ENCODE results near the gene MYO1E. TPM values are rescaled to one million over a fixed set of nuclear protein-coding genes. Genes with fewer than 3 reads are reported as not detected.

The MYO1E gene
- polyA plus RNA-seq, 1 donor from 2014 or later: 0.38 TPM

DNA sequence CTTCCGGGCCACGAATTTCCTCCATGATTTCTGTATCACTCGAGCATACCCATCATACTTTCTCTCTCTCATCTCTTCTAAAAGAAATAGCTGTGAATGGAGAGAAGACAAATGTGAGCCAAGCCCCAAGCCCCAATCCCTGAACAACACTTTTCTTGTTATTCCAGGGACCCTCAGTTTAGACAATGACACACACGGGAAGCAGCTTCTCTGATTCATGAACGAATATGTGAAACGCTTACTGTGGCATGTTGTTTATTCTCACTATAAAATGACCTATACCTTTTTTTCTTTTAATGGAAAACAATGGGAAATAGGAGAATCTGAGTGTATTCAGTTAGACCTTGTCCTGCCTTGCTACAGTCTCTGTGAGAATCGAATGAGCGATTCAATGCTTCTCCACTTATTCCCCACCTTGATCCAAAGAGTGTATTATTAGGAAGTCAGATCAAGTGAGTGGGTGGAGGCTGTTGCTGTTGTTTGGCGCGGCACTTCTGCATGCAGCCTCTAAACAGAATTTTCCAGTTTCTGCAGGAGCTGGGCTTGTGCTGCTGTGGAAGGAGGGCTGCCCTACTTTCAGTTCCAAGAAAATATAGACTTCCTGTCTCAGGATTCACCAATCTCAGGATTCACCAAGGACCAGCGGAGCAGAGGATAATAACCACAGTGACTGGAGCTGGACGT lies 198.4 kb downstream of the MYO1E start:
- H3F3A ChIP-seq (ENCODE audit: insufficient read depth, low read length, poor library complexity, severe bottlenecking): no peaks in the 10 kb centered on the region
- H3K27me3 ChIP-seq (ENCODE audit: insufficient read depth, low read depth, low read length): no peaks in the 10 kb centered on the region
- H4K20me1 ChIP-seq (ENCODE audit: insufficient read depth): no peaks in the 10 kb centered on the region
- TF ChIP-seq, protein P1, sequence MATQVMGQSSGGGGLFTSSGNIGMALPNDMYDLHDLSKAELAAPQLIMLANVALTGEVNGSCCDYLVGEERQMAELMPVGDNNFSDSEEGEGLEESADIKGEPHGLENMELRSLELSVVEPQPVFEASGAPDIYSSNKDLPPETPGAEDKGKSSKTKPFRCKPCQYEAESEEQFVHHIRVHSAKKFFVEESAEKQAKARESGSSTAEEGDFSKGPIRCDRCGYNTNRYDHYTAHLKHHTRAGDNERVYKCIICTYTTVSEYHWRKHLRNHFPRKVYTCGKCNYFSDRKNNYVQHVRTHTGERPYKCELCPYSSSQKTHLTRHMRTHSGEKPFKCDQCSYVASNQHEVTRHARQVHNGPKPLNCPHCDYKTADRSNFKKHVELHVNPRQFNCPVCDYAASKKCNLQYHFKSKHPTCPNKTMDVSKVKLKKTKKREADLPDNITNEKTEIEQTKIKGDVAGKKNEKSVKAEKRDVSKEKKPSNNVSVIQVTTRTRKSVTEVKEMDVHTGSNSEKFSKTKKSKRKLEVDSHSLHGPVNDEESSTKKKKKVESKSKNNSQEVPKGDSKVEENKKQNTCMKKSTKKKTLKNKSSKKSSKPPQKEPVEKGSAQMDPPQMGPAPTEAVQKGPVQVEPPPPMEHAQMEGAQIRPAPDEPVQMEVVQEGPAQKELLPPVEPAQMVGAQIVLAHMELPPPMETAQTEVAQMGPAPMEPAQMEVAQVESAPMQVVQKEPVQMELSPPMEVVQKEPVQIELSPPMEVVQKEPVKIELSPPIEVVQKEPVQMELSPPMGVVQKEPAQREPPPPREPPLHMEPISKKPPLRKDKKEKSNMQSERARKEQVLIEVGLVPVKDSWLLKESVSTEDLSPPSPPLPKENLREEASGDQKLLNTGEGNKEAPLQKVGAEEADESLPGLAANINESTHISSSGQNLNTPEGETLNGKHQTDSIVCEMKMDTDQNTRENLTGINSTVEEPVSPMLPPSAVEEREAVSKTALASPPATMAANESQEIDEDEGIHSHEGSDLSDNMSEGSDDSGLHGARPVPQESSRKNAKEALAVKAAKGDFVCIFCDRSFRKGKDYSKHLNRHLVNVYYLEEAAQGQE (IDR thresholded peaks at IDR 0.05; ENCODE audit: borderline replicate concordance): no peak
- TF ChIP-seq POLR2AphosphoS5 (IDR thresholded peaks at IDR 0.05) (no peak), EZH2 (IDR thresholded peaks at IDR 0.05; ENCODE audit: borderline replicate concordance, insufficient read depth, low read length, poor library complexity, severe bottlenecking) (no peak), TAF1 (IDR thresholded peaks at IDR 0.05; ENCODE audit: low read depth) (no peak), SMC3 (conservative IDR thresholded peaks at IDR 0.05; ENCODE audit: poor library complexity) (no peak), RAD21 (conservative IDR thresholded peaks at IDR 0.05) (no peak), EP300 (conservative IDR thresholded peaks at IDR 0.05; ENCODE audit: poor library complexity, severe bottlenecking) (no peak), MXI1 (conservative IDR thresholded peaks at IDR 0.05; ENCODE audit: poor library complexity, severe bottlenecking) (no peak)
- TF ChIP-seq, protein P2, sequence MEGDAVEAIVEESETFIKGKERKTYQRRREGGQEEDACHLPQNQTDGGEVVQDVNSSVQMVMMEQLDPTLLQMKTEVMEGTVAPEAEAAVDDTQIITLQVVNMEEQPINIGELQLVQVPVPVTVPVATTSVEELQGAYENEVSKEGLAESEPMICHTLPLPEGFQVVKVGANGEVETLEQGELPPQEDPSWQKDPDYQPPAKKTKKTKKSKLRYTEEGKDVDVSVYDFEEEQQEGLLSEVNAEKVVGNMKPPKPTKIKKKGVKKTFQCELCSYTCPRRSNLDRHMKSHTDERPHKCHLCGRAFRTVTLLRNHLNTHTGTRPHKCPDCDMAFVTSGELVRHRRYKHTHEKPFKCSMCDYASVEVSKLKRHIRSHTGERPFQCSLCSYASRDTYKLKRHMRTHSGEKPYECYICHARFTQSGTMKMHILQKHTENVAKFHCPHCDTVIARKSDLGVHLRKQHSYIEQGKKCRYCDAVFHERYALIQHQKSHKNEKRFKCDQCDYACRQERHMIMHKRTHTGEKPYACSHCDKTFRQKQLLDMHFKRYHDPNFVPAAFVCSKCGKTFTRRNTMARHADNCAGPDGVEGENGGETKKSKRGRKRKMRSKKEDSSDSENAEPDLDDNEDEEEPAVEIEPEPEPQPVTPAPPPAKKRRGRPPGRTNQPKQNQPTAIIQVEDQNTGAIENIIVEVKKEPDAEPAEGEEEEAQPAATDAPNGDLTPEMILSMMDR (IDR thresholded peaks at IDR 0.05; ENCODE audit: poor library complexity, severe bottlenecking): no peak
- H3K36me3 ChIP-seq (ENCODE audit: insufficient read depth, low read length): no peaks in the 10 kb centered on the region
- no peaks in the 10 kb centered on the region for H3K79me2 ChIP-seq (replicated peaks; ENCODE audit: insufficient read depth, low read length)
- no peak overlapping the region for H3K9ac ChIP-seq (ENCODE audit: low read length)
- H3K4me3 ChIP-seq (ENCODE audit: low read length): no peak overlapping the region
- H3K9me3 ChIP-seq (ENCODE audit: low read length): no peaks in the 10 kb centered on the region
- no peaks in the 10 kb centered on the region for H3K9me2 ChIP-seq (ENCODE audit: insufficient read depth, low read length)
- no peak overlapping the region for H3K4me2 ChIP-seq (ENCODE audit: low read length)
- H3K27ac ChIP-seq (ENCODE audit: low read length): no peak overlapping the region
- H2AFZ ChIP-seq (ENCODE audit: low read depth, low read length): no peak overlapping the region

DNA sequence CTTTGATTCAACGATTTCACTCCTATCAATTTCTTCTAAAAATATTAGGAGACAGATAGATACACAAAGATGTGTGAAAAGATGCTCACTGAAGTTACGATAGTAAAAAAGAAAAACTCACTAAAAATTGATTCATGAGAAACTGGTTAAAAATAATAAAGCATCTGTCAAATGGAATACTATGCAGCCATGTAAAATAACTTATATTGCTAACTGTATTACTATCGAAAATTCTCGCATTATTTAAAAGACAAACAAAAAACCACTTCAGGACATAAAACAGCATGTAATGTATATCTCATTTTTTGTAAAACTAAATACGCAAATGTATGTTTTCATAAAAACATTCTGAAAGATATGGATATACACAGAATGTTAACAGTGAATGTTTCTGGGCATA lies 199.5 kb downstream of the MYO1E start:
- Histone ChIP-seq H3F3A (ENCODE audit: insufficient read depth, low read length, poor library complexity, severe bottlenecking) (no peaks in the 10 kb centered on the region), H3K4me3 (ENCODE audit: low read length) (no peak overlapping the region), H3K4me2 (ENCODE audit: low read length) (no peak overlapping the region), H3K9me2 (ENCODE audit: insufficient read depth, low read length) (no peaks in the 10 kb centered on the region), H3K9me3 (ENCODE audit: low read length) (no peaks in the 10 kb centered on the region), H3K9ac (ENCODE audit: low read length) (no peak overlapping the region), H3K27me3 (ENCODE audit: insufficient read depth, low read depth, low read length) (no peaks in the 10 kb centered on the region), H3K27ac (ENCODE audit: low read length) (no peak overlapping the region), H2AFZ (ENCODE audit: low read depth, low read length) (no peak overlapping the region), H3K36me3 (ENCODE audit: insufficient read depth, low read length) (no peaks in the 10 kb centered on the region), H4K20me1 (ENCODE audit: insufficient read depth) (no peaks in the 10 kb centered on the region), H3K79me2 (replicated peaks; ENCODE audit: insufficient read depth, low read length) (no peaks in the 10 kb centered on the region)
- TF ChIP-seq RAD21 (conservative IDR thresholded peaks at IDR 0.05) (no peak), EZH2 (IDR thresholded peaks at IDR 0.05; ENCODE audit: borderline replicate concordance, insufficient read depth, low read length, poor library complexity, severe bottlenecking) (no peak), SMC3 (conservative IDR thresholded peaks at IDR 0.05; ENCODE audit: poor library complexity) (no peak), EP300 (conservative IDR thresholded peaks at IDR 0.05; ENCODE audit: poor library complexity, severe bottlenecking) (no peak), POLR2AphosphoS5 (IDR thresholded peaks at IDR 0.05) (no peak), MXI1 (conservative IDR thresholded peaks at IDR 0.05; ENCODE audit: poor library complexity, severe bottlenecking) (no peak)
- TF ChIP-seq, protein P2 (IDR thresholded peaks at IDR 0.05; ENCODE audit: poor library complexity, severe bottlenecking): no peak
